Kidney (tissue), 14 donors: ENCODE measurements around the gene CUX1. TPM values are rescaled to one million over a fixed set of nuclear protein-coding genes. Genes with fewer than 3 reads are reported as not detected.

Experiments used
- DNase-seq, 5 donors: peaks; one replicate each; pipeline ENCODE4 v3.0.0-alpha.2; 2013 to 2020
- FAIRE-seq: peaks from 2 replicates; lab custom pipeline; 2012; peaks lifted over from hg19 to GRCh38; lab: Jason Lieb, UNC
- H3K27ac ChIP-seq, 2 donors: one replicate each; pipeline ENCODE4 v1.7.0; 2013; ENCODE audit warnings: low read depth in 2 of 2, low read length in 2 of 2, inconsistent platforms in 1 of 2
- H3K27me3 ChIP-seq: one replicate; pipeline ENCODE4 v1.7.1; 2013; ENCODE audit warnings: low read length, inconsistent platforms; ENCODE audit not compliant: control insufficient read depth, insufficient read depth
- H3K36me3 ChIP-seq, 3 donors: one replicate each; pipeline versions ENCODE4 v1.7.0 to v1.7.1; 2013; ENCODE audit warnings: low read length in 3 of 3, control low read depth in 1 of 3, inconsistent platforms in 1 of 3; ENCODE audit not compliant: insufficient read depth in 3 of 3, control insufficient read depth in 2 of 3
- H3K4me1 ChIP-seq, 3 donors: one replicate each; pipeline versions ENCODE4 v1.7.0 to v1.7.1; 2013; ENCODE audit warnings: low read length in 3 of 3, inconsistent platforms in 1 of 3, low read depth in 1 of 3; ENCODE audit not compliant: control insufficient read depth in 2 of 3, insufficient read depth in 2 of 3
- H3K4me3 ChIP-seq, 3 donors: one replicate each; pipeline versions ENCODE4 v1.7.0 to v1.8.1; 2013; ENCODE audit warnings: low read length in 3 of 3, control low read depth in 1 of 3, inconsistent platforms in 1 of 3
- H3K9ac ChIP-seq, 3 donors: one replicate each; pipeline versions ENCODE4 v1.7.0 to v1.7.1; 2013; ENCODE audit warnings: low read length in 3 of 3, control low read depth in 1 of 3, inconsistent platforms in 1 of 3
- H3K9me3 ChIP-seq, 3 donors: one replicate each; pipeline versions ENCODE4 v1.7.0 to v1.7.1; 2013; ENCODE audit warnings: low read length in 3 of 3, control low read depth in 1 of 3, inconsistent platforms in 1 of 3; ENCODE audit not compliant: control insufficient read depth in 2 of 3, insufficient read depth in 1 of 3
- intact Hi-C: fragments of 100-400 bp; cut with DNase I; formaldehyde crosslinking; loops from one replicate; pipeline ENCODE4 v1.11.1; 2022
- polyA plus RNA-seq: library from polyadenylated mRNA; stranded (reverse); fragments of 350-450 nt; fragmentation: Illumina TruSeq; extraction: RNeasy Lipid Tissue Mini Kit (QIAGEN cat#74804); gene quantifications from one replicate; pipeline ENCODE4 v1.2.3, GENCODE V29; 2014; ENCODE audit warnings: low read depth, low replicate concordance; ENCODE audit not compliant: insufficient read depth
- total RNA-seq: library from RNA; stranded (reverse); fragmentation: NEBNext Ultra II Directional; extraction: Animal tissue kit (Norgen Biotek cat#: 25700); gene quantifications from one replicate; pipeline ENCODE4 v1.2.1, GENCODE V29; 2021
- TF ChIP-seq, protein P1 (sequence below): IDR thresholded peaks from 3 replicates; pipeline ENCODE4 v1.5.1; 2012; ENCODE audit warnings: mild to moderate bottlenecking, moderate library complexity, borderline replicate concordance; ENCODE audit not compliant: insufficient read depth; ENCODE audit errors: extremely low read depth
- donor health status: control.
- donor health status: control.
- donor health status: control.
- donor health status: control.
- donor health status: control.
- donor health status: DM: yes; HTN: yes; CAD: no.
- donor health status: Normal renal cell carcinoma (clear cell type).

Gene CUX1
- total and polyA plus RNA-seq, 2 donors from 2014 or later, result 71.4 to 126 TPM

DNA sequence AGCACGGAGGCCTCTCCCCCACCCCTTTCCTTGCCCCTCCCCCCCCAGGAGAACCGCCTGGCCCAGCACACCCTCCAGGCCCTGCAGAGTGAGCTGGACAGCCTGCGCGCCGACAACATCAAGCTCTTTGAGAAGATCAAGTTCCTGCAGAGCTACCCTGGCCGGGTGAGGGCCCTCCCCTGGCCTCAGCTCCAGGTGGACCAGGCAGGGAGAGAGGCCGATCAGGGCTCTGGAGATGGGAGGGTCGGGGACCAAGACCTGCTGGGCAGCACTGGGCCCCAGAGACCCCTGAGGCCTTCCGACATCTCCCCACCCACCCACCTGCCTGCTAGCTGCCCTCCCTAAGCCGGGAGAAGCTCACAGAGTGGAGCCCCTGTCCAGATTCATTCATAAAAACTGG lies 460.5 kb downstream of the CUX1 start:
- Histone ChIP-seq H3K9me3 (no peaks in the 10 kb centered on the region), H3K36me3 (no peaks in the 10 kb centered on the region), H3K9ac (no peak overlapping the region), H3K4me3 (no peak overlapping the region), H3K27ac (no peak overlapping the region), H3K27me3 (no peaks in the 10 kb centered on the region), H3K4me1 (no peaks in the 10 kb centered on the region)
- DNase-seq (peak in 1 of 5 donors; percentile 43), FAIRE-seq (no peak)
- TF ChIP-seq, protein P1, sequence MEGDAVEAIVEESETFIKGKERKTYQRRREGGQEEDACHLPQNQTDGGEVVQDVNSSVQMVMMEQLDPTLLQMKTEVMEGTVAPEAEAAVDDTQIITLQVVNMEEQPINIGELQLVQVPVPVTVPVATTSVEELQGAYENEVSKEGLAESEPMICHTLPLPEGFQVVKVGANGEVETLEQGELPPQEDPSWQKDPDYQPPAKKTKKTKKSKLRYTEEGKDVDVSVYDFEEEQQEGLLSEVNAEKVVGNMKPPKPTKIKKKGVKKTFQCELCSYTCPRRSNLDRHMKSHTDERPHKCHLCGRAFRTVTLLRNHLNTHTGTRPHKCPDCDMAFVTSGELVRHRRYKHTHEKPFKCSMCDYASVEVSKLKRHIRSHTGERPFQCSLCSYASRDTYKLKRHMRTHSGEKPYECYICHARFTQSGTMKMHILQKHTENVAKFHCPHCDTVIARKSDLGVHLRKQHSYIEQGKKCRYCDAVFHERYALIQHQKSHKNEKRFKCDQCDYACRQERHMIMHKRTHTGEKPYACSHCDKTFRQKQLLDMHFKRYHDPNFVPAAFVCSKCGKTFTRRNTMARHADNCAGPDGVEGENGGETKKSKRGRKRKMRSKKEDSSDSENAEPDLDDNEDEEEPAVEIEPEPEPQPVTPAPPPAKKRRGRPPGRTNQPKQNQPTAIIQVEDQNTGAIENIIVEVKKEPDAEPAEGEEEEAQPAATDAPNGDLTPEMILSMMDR, result no peak
- intact Hi-C loops, result loop anchor here (5.0 kb wide), 1 partner anchor 114 kb away; no protein-coding TSS in a partner anchor

DNA sequence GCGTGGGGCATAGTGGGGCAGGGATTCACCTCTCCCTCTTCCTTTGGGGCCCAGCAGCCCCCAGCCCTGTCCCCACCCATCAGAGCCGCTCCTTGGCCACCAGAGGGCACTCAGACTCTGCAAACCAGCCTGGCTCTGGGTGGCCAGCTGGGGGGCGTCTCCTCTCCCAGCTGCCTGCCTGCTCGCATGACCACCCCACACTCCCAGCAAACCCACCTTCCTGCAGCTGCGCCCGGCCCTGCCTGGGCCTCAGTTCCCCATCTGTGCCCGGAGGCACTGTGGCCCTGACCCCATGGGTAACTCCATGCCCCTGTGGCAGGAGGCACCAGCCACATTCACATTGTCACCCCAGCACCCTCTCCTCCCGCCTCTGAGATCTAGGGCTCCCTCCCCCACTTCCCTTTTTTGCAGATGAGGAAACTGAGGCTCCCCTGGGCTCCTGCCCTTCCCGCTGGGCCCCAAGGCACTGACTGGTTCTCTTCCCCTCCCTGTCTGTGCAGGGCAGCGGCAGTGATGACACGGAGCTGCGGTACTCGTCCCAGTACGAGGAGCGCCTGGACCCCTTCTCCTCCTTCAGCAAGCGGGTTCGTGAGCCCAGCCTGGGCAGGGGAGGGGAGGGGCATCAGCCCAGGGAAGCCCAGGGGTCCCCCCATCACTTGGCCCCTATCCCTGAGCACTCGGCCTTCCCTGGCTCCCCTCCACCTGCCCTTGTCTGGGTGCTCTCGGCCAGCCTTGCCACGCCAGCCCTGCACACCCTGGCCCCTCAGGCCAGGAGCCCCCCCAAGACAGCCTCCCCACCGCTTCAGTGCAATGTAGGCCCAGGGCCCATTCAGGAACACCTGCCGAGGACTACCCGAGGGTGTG lies 462.3 kb downstream of the CUX1 start:
- TF ChIP-seq, protein P1, result peak; percentile 90
- no peaks in the 10 kb centered on the region for H3K36me3 ChIP-seq
- H3K27me3 ChIP-seq, result no peaks in the 10 kb centered on the region
- H3K9me3 ChIP-seq, result no peaks in the 10 kb centered on the region
- DNase-seq, result peak in 4 of 5 donors; percentile 85 to 93 (median 88)
- intact Hi-C loops, result loop anchor here (5.0 kb wide), 1 partner anchor 113 kb away; no protein-coding TSS in a partner anchor
- H3K9ac ChIP-seq, result no peak overlapping the region
- no peak overlapping the region for H3K27ac ChIP-seq
- no peak overlapping the region for H3K4me3 ChIP-seq
- no peaks in the 10 kb centered on the region for H3K4me1 ChIP-seq
- no peak for FAIRE-seq

DNA sequence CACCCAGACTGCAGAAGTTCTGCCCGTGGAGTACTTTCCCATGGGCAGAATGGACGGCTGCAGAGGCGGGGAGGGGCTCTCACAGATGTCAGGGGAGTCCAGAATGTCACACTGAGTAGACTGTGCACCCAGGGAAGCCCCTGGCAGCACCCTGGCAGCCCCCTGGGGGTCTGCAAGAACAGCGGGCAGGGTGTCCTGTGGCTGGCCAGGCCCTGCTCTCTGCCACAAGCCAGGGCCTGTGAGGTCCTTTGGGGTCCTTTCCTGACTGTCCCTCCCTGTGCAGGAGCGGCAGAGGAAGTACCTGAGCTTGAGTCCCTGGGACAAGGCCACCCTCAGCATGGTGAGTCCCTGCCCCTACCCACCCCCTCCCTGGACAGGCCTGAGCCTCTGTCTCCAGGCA lies 463.1 kb downstream of the CUX1 start:
- no peaks in the 10 kb centered on the region for H3K36me3 ChIP-seq
- DNase-seq, result no peak
- H3K27ac ChIP-seq, result no peak overlapping the region
- FAIRE-seq, result no peak
- TF ChIP-seq, protein P1, result no peak
- no peaks in the 10 kb centered on the region for H3K4me1 ChIP-seq
- no peaks in the 10 kb centered on the region for H3K27me3 ChIP-seq
- H3K9me3 ChIP-seq, result no peaks in the 10 kb centered on the region
- no peak overlapping the region for H3K4me3 ChIP-seq
- H3K9ac ChIP-seq, result no peak overlapping the region
- intact Hi-C loops, result no loop called here
